Activated B cell treated with CpG ODN at 0.5 μM for 24 hours (primary cell): ENCODE results near the gene DYNC2H1. TPM values are rescaled to one million over a fixed set of nuclear protein-coding genes. Genes with fewer than 3 reads are reported as not detected.

ENCODE experiments used
- ATAC-seq: fragments of 200-7000 bp; cut with Tn5 transposase; one replicate; pipeline ENCODE4 v1.10.0; 2021; ENCODE audit warnings: low read depth, mild to moderate bottlenecking, moderate library complexity
- CTCF ChIA-PET: fragments of 350-600 bp; sonication (Branson Sonifier 250); formaldehyde crosslinking; loops from one replicate; lab custom pipeline; 2021; ENCODE audit warnings: antibody characterized with exemption; lab: Charles Lee
- POLR2A ChIA-PET: fragments of 350-600 bp; sonication (Branson Sonifier 250); formaldehyde crosslinking; loops from one replicate; lab custom pipeline; 2021; ENCODE audit warnings: antibody characterized with exemption; lab: Charles Lee
- DNase-seq: peaks from one replicate; pipeline ENCODE4 v3.0.0; 2022
- H3K27ac Mint-ChIP-seq: one replicate; pipeline ENCODE4 v1.8.0; 2020; ENCODE audit warnings: mixed read lengths
- H3K27me3 Mint-ChIP-seq: one replicate; pipeline ENCODE4 v1.8.0; 2021; ENCODE audit warnings: mixed read lengths
- H3K36me3 Mint-ChIP-seq: one replicate; pipeline ENCODE4 v1.8.0; 2021; ENCODE audit warnings: low read depth, mixed read lengths
- H3K4me1 Mint-ChIP-seq: one replicate; pipeline ENCODE4 v1.8.0; 2021; ENCODE audit warnings: mixed read lengths
- H3K4me3 Mint-ChIP-seq: one replicate; pipeline ENCODE4 v1.8.0; 2020; ENCODE audit warnings: mild to moderate bottlenecking, mixed read lengths
- H3K9me3 Mint-ChIP-seq: one replicate; pipeline ENCODE4 v1.8.0; 2020; ENCODE audit warnings: mixed read lengths
- intact Hi-C: fragments of 100-400 bp; cut with micrococcal nuclease; formaldehyde crosslinking; loops from one replicate; pipeline ENCODE4 v1.15.1; 2024
- total RNA-seq: library from RNA; stranded (reverse); gene quantifications from 2 replicates; pipeline ENCODE4 v1.2.3, GENCODE V29; 2022
- TF ChIP-seq, protein P1 (sequence below): fragments of 200-600 bp; IDR thresholded peaks from one replicate; pipeline ENCODE4 v1.8.0; 2022; ENCODE audit warnings: antibody characterized with exemption, mild to moderate bottlenecking

Gene DYNC2H1
- total RNA-seq, 1 donor from 2014 or later: 3.2 TPM

DNA sequence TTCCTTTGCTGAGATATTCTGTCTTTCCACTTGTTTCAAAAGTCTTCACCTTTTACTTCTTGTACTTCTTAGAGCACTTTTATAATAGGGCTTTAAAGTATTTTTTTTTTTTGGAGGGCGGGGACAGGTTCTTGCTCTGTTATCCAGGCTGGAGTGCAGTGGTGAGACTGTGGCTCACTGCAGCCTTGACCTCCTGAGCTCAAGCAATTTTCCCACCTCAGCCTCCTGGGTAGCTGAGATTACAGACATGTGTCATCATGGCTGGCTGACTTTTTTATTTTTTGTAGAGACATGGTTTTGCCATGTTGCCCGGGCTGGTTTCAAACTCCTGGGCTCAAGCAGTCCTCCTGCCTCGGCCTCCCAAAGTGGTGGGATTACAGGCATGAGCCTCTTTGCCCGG is 57.9 kb downstream of the DYNC2H1 start:
- intact Hi-C loops: no loop called here
- TF ChIP-seq, protein P1, sequence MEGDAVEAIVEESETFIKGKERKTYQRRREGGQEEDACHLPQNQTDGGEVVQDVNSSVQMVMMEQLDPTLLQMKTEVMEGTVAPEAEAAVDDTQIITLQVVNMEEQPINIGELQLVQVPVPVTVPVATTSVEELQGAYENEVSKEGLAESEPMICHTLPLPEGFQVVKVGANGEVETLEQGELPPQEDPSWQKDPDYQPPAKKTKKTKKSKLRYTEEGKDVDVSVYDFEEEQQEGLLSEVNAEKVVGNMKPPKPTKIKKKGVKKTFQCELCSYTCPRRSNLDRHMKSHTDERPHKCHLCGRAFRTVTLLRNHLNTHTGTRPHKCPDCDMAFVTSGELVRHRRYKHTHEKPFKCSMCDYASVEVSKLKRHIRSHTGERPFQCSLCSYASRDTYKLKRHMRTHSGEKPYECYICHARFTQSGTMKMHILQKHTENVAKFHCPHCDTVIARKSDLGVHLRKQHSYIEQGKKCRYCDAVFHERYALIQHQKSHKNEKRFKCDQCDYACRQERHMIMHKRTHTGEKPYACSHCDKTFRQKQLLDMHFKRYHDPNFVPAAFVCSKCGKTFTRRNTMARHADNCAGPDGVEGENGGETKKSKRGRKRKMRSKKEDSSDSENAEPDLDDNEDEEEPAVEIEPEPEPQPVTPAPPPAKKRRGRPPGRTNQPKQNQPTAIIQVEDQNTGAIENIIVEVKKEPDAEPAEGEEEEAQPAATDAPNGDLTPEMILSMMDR: no peak
- ChIA-PET POLR2A (no interaction called here), CTCF (no interaction called here)
- no peaks in the 10 kb centered on the region for H3K9me3 Mint-ChIP-seq
- ATAC-seq (no peak), DNase-seq (no peak)
- H3K27ac Mint-ChIP-seq: no peak overlapping the region
- H3K4me1 Mint-ChIP-seq: no peaks in the 10 kb centered on the region
- H3K27me3 Mint-ChIP-seq: no peaks in the 10 kb centered on the region
- no peak overlapping the region for H3K4me3 Mint-ChIP-seq
- H3K36me3 Mint-ChIP-seq: no peaks in the 10 kb centered on the region

DNA sequence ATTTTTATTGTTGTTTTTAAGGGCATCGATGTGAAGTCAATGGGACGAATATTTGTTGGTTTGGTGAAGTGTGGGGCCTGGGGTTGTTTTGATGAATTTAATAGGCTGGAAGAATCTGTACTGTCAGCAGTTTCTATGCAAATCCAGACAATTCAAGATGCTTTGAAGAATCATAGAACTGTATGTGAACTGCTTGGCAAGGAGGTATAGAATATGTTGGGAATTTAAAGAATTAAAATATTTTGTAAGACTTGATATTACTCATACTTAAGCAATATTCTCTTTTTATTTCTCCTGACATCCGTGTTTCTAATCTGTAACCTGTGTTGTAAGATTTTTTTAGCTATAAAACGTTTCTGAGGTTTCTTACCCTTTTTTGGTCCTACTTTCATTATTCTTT is 61.6 kb downstream of the DYNC2H1 start:
- CTCF ChIA-PET: no interaction called here
- no peaks in the 10 kb centered on the region for H3K9me3 Mint-ChIP-seq
- intact Hi-C loops: no loop called here

DNA sequence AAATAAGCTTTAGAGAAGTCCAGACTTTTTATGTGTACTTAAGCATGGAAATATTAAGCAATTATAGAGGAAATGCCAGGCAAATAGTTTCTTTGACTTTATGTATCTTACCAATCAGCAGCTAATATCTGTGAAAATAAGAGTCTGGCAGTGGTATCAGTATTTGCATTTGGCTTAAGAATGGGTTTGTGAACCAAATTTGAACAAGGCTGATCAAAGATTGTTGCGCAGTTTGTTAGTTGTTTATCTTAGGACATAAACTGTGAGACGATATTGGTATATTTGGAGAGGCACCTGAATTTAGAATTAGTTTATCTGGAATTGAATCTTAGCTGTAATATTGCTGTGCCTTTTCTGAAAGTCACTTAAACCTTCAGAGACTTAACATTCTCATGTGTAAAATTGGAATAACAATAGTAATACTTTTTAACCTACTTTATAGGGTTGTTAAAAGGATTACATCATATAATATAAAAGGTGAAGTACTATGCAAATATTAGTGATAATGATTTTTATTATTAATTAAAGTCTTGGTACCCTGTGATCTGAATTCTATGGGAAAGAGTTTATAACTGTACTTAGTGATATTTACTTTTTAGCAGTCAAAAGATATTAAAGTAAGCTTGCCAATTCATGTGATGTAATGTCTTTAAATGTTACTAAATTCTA is 66.4 kb downstream of the DYNC2H1 start:
- Mint-ChIP-seq H3K4me1 (no peaks in the 10 kb centered on the region), H3K36me3 (no peaks in the 10 kb centered on the region), H3K9me3 (no peaks in the 10 kb centered on the region), H3K27ac (no peak overlapping the region), H3K4me3 (no peak overlapping the region), H3K27me3 (no peaks in the 10 kb centered on the region)
- POLR2A ChIA-PET: no interaction called here
- ATAC-seq: no peak
- TF ChIP-seq, protein P1: no peak
- no peak for DNase-seq
- intact Hi-C loops: no loop called here
- CTCF ChIA-PET: no interaction called here

More for the DNA sequence above, 61.6 kb downstream of the DYNC2H1 start:
- ATAC-seq: no peak
- POLR2A ChIA-PET: no interaction called here
- Mint-ChIP-seq H3K27me3 (no peaks in the 10 kb centered on the region), H3K4me1 (no peaks in the 10 kb centered on the region), H3K27ac (no peak overlapping the region), H3K36me3 (no peaks in the 10 kb centered on the region), H3K4me3 (no peak overlapping the region)
- TF ChIP-seq, protein P1: no peak
- DNase-seq: no peak

DNA sequence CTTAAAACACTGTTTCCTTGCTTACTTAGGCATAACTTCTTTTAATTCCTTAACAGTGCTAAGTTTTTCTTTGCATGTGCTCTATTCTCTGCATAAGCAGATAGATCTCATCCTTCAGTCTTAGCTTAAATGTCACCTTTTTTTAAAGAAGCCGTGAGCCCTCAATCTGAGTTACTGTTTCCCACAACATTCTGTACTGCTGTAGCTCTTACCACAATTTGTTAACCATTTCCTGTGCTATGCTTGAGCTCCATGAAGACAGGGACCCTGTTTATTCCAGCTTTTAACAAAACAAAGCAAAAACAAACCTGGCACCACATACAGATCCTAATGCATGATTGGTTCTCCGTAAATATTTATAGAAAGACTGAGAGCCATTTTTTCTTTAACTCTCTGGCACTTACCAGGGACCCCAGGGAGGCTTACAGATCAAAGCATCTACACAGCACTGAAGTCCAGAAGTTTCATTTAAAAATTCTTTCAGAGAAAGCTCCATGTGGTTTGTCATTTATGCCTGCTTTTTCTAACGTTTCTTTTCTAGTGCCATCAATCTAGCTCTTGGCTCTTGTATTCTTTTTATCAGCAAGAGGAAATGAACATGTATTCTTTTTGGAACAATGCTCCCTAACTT is 74.9 kb downstream of the DYNC2H1 start:
- no peaks in the 10 kb centered on the region for H3K27me3 Mint-ChIP-seq
- no peak overlapping the region for H3K27ac Mint-ChIP-seq
- no peaks in the 10 kb centered on the region for H3K9me3 Mint-ChIP-seq
- TF ChIP-seq, protein P1: no peak
- no peak for DNase-seq
- CTCF ChIA-PET: no interaction called here
- no peak overlapping the region for H3K4me3 Mint-ChIP-seq
- POLR2A ChIA-PET: no interaction called here
- ATAC-seq: no peak
- no peaks in the 10 kb centered on the region for H3K4me1 Mint-ChIP-seq
- intact Hi-C loops: no loop called here
- H3K36me3 Mint-ChIP-seq: no peaks in the 10 kb centered on the region

DNA sequence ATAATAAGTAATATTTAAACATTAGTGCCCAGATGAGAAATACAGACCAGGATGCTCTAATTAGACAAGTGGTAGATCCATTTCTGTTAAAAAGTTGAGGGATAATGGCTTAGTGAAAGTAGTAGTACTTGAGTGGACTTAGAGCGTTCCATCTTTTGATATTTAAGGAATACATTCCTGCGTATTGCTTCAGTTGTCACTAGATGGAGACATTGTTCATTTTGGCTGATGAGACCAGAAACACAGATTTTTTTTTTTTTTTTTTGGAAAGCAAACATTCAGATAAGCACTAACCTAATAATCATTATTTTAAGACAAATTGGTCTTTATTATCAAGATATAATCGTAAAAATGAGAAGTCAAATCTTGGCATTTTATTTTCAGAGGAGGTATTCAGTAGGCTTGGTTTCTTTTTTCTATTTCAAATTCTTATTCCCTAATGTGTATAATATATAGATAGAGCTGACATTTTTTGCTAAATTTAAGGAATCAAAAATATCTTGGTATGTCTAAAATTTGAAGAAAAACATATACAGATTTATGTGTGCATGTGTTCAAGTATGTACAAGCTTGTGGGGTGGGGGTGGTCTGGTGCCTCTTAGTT is 92.9 kb downstream of the DYNC2H1 start:
- no peak for DNase-seq
- no peaks in the 10 kb centered on the region for H3K27me3 Mint-ChIP-seq
- H3K4me1 Mint-ChIP-seq: no peaks in the 10 kb centered on the region
- TF ChIP-seq, protein P1: no peak
- no peaks in the 10 kb centered on the region for H3K9me3 Mint-ChIP-seq
- H3K27ac Mint-ChIP-seq: no peak overlapping the region
- ChIA-PET CTCF (no interaction called here), POLR2A (no interaction called here)
- no peak for ATAC-seq
- intact Hi-C loops: no loop called here
- no peaks in the 10 kb centered on the region for H3K36me3 Mint-ChIP-seq
- H3K4me3 Mint-ChIP-seq: no peak overlapping the region
